Smooth muscle cell (in vitro differentiated cells): ENCODE measurements around the gene FOXK1. TPM values are rescaled to one million over a fixed set of nuclear protein-coding genes. Genes with fewer than 3 reads are reported as not detected.

Experiments
- DNase-seq: peaks from one replicate; lab custom pipeline; 2025; ENCODE audit not compliant: unreplicated experiment; lab: John Stamatoyannopoulos, UW
- H2AFZ ChIP-seq: fragments of 200-600 bp; sonication (generic); 2 replicates; pipeline ENCODE4 v1.6.0; 2016; ENCODE audit warnings: antibody characterized with exemption, low read depth, mild to moderate bottlenecking
- H3F3A ChIP-seq: fragments of 200-600 bp; sonication (generic); 2 replicates; pipeline ENCODE4 v1.6.0; 2017; ENCODE audit warnings: antibody characterized with exemption, low read depth
- H3K27ac ChIP-seq: fragments of 200-600 bp; sonication (generic); 2 replicates; pipeline ENCODE4 v1.5.1; 2016; ENCODE audit warnings: low read depth, mild to moderate bottlenecking
- H3K27me3 ChIP-seq: fragments of 200-600 bp; sonication (generic); 2 replicates; pipeline ENCODE4 v1.6.1; 2016; ENCODE audit warnings: low read depth, mild to moderate bottlenecking
- H3K36me3 ChIP-seq: fragments of 200-600 bp; sonication (generic); 2 replicates; pipeline ENCODE4 v1.5.1; 2016; ENCODE audit warnings: low read depth
- H3K4me1 ChIP-seq: fragments of 200-600 bp; sonication (generic); 2 replicates; pipeline ENCODE4 v1.5.1; 2016; ENCODE audit warnings: low read depth
- H3K4me2 ChIP-seq: fragments of 200-600 bp; sonication (generic); 2 replicates; pipeline ENCODE4 v1.6.0; 2016; ENCODE audit warnings: mild to moderate bottlenecking
- H3K4me3 ChIP-seq: fragments of 200-600 bp; sonication (generic); 2 replicates; pipeline ENCODE4 v1.5.1; 2016; ENCODE audit warnings: mild to moderate bottlenecking
- H3K79me2 ChIP-seq: fragments of 200-600 bp; sonication (generic); 2 replicates; pipeline ENCODE4 v1.6.0; 2016; ENCODE audit warnings: low read depth, mild to moderate bottlenecking
- H3K9ac ChIP-seq: fragments of 200-600 bp; sonication (generic); 2 replicates; pipeline ENCODE4 v1.6.0; 2016; ENCODE audit warnings: low read depth
- H3K9me3 ChIP-seq: fragments of 200-600 bp; sonication (generic); replicated peaks from 2 replicates; pipeline ENCODE4 v1.5.1; 2016; ENCODE audit warnings: low read depth
- H4K20me1 ChIP-seq: fragments of 200-600 bp; sonication (generic); 2 replicates; pipeline ENCODE4 v1.6.0; 2016; ENCODE audit warnings: low read depth
- CTCF ChIP-seq: fragments of 200-600 bp; sonication (generic); IDR thresholded peaks from 2 replicates; pipeline ENCODE4 v1.5.1; 2017; ENCODE audit warnings: borderline replicate concordance, mild to moderate bottlenecking, antibody characterized with exemption; ENCODE audit not compliant: insufficient read depth, poor library complexity, severe bottlenecking
- WGBS: methylation state at CpG from one replicate; pipeline ENCODE4 v1.1.7; 2016; ENCODE audit warnings: low lambda C conversion rate; 5-methylcytosine and 5-hydroxymethylcytosine counted together
- polyA plus RNA-seq: library from polyadenylated mRNA; unstranded; fragments of >200 nt; fragmentation: Nextera tagmentation; extraction: Ambion mirVana; gene quantifications from 2 replicates; pipeline ENCODE4 v1.2.1, GENCODE V29; 2016
- total RNA-seq: library from RNA; depleted of rRNA; stranded (reverse); fragments of >200 nt; gene quantifications from 2 replicates; pipeline ENCODE4 v1.2.3, GENCODE V29; 2014

Gene FOXK1
- total and polyA plus RNA-seq, 2 experiments from 2014 or later = 6.0 to 11.6 TPM

GRCh38 chr7:4712281-4713182 lies 30.4 kb downstream of the FOXK1 start:
- peaks cover 100% of the 10 kb centered on the region for H4K20me1 ChIP-seq

GRCh38 chr7:4713183-4713784 lies 31.2 kb downstream of the FOXK1 start:
- WGBS = 81% methylated on average over 26 of the region's 27 CpGs
- H3K9ac ChIP-seq = no peak overlapping the region
- H4K20me1 ChIP-seq = peaks cover 100% of the 10 kb centered on the region
- H2AFZ ChIP-seq = no peak overlapping the region
- H3K9me3 ChIP-seq = no peaks in the 10 kb centered on the region
- peaks cover 2% of the 10 kb centered on the region for H3K4me1 ChIP-seq
- H3K27me3 ChIP-seq = no peaks in the 10 kb centered on the region
- H3K27ac ChIP-seq = peak overlapping the region; percentile 39
- TF ChIP-seq CTCF = no peak
- no peak overlapping the region for H3K4me3 ChIP-seq
- H3F3A ChIP-seq = peaks cover 4% of the 10 kb centered on the region
- no peaks in the 10 kb centered on the region for H3K36me3 ChIP-seq
- H3K4me2 ChIP-seq = peak overlapping the region; percentile 17
- H3K79me2 ChIP-seq = peaks cover 96% of the 10 kb centered on the region
- no peak for DNase-seq

More at GRCh38 chr7:4712281-4713182, 30.4 kb downstream of the FOXK1 start:
- no peaks in the 10 kb centered on the region for H3K27me3 ChIP-seq
- H3K9me3 ChIP-seq = no peaks in the 10 kb centered on the region
- H3K4me2 ChIP-seq = peak overlapping the region; percentile 39
- H3K36me3 ChIP-seq = no peaks in the 10 kb centered on the region
- peak overlapping the region; percentile 28 for H3K9ac ChIP-seq
- no peak for DNase-seq
- H3K27ac ChIP-seq = peak overlapping the region; percentile 39
- H3K79me2 ChIP-seq = peaks cover 96% of the 10 kb centered on the region
- H3K4me1 ChIP-seq = peaks cover 8% of the 10 kb centered on the region
- TF ChIP-seq CTCF = no peak
- WGBS = 73% methylated on average over 24 of the region's 24 CpGs
- H2AFZ ChIP-seq = no peak overlapping the region
- H3K4me3 ChIP-seq = no peak overlapping the region
- H3F3A ChIP-seq = peaks cover 4% of the 10 kb centered on the region

GRCh38 chr7:4714161-4714700 lies 32.1 kb downstream of the FOXK1 start:
- Histone ChIP-seq H3K4me3 (no peak overlapping the region), H3K9me3 (no peaks in the 10 kb centered on the region), H3K4me1 (no peaks in the 10 kb centered on the region), H3K27me3 (no peaks in the 10 kb centered on the region), H3K36me3 (no peaks in the 10 kb centered on the region), H3F3A (peaks cover 4% of the 10 kb centered on the region), H3K79me2 (peaks cover 94% of the 10 kb centered on the region), H3K4me2 (no peak overlapping the region), H2AFZ (no peak overlapping the region), H3K27ac (no peak overlapping the region), H4K20me1 (peaks cover 100% of the 10 kb centered on the region), H3K9ac (no peak overlapping the region)
- no peak for TF ChIP-seq CTCF
- DNase-seq = no peak
- 95% methylated on average over 15 of the region's 15 CpGs for WGBS
